Gastrocnemius medialis (tissue), 4 donors: ENCODE results near the gene ARHGEF10L. TPM values are rescaled to one million over a fixed set of nuclear protein-coding genes. Genes with fewer than 3 reads are reported as not detected.

Experiments
- ATAC-seq, 2 donors: fragments of 150-250 bp; one replicate each; pipeline ENCODE4 v1.9.1; 2016
- DNase-seq, 2 donors: peaks; one replicate each; pipeline ENCODE4 v3.0.0-alpha.2; 2019
- H3K27ac ChIP-seq, 4 donors: fragments of 200-600 bp; sonication (generic); 1 replicate in 1 of 4; 2 replicates in 3 of 4; pipeline ENCODE4 v1.5.1; 2016 to 2018; ENCODE audit warnings: mild to moderate bottlenecking in 2 of 4, moderate library complexity in 1 of 4
- H3K27me3 ChIP-seq, 3 donors: fragments of 200-600 bp; sonication (generic) in 2 of 3; 1 replicate in 1 of 3; 2 replicates in 2 of 3; pipeline versions ENCODE4 v1.5.1 to v1.6.0; 2016 to 2019; ENCODE audit warnings: mild to moderate bottlenecking in 1 of 3, moderate library complexity in 1 of 3
- H3K36me3 ChIP-seq, 2 donors: fragments of 200-600 bp; sonication (generic) in 1 of 2; one replicate each; pipeline ENCODE4 v1.5.1; 2017 to 2018
- H3K4me1 ChIP-seq, 2 donors: fragments of 200-600 bp; sonication (generic) in 1 of 2; one replicate each; pipeline ENCODE4 v1.5.1; 2016 to 2017; ENCODE audit warnings: mild to moderate bottlenecking in 2 of 2
- H3K4me3 ChIP-seq, 4 donors: fragments of 200-600 bp; sonication (generic) in 3 of 4; 1 replicate in 1 of 4; 2 replicates in 3 of 4; pipeline ENCODE4 v1.5.1; 2016 to 2019; ENCODE audit warnings: mild to moderate bottlenecking in 2 of 4
- H3K9me3 ChIP-seq, 3 donors: fragments of 200-600 bp; sonication (generic) in 2 of 3; 1 replicate in 1 of 3; 2 replicates in 2 of 3; pipeline ENCODE4 v1.5.1; 2016 to 2019
- POLR2A ChIP-seq, 2 donors: fragments of 450-650 bp; IDR thresholded peaks; one replicate each; pipeline ENCODE4 v1.6.1; 2017; ENCODE audit warnings: antibody characterized with exemption in 2 of 2, mild to moderate bottlenecking in 2 of 2, moderate library complexity in 2 of 2
- in situ Hi-C, 4 donors: fragments of 200-750 bp; cut with MboI; loops; one replicate each; pipeline versions ENCODE4 v1.15.0 to v1.8.0; 2017; ENCODE audit warnings: low sequenced_read_pairs in 4 of 4
- intact Hi-C: fragments of 100-400 bp; cut with DNase I; formaldehyde crosslinking; loops from one replicate; pipeline ENCODE4 v1.15.1; 2023; ENCODE audit warnings: low total_unique reads
- total RNA-seq, 4 donors: library from RNA; depleted of rRNA; stranded (reverse); fragments of >200 nt; gene quantifications; one replicate each; pipeline versions ENCODE4 v1.1.0 to v1.2.3, GENCODE V29; 2016
- TF ChIP-seq, protein P1 (sequence below), 5 experiments: fragments of 450-650 bp in 3 of 5; fragments of 200-600 bp in 2 of 5; sonication (generic) in 2 of 5; IDR thresholded peaks in 4 of 5; conservative IDR thresholded peaks in 1 of 5; 1 replicate in 4 of 5; 2 replicates in 1 of 5; pipeline ENCODE4 v1.5.1; 2016 to 2019; ENCODE audit warnings: antibody characterized with exemption in 5 of 5, mild to moderate bottlenecking in 3 of 5, moderate library complexity in 3 of 5

Gene ARHGEF10L
- total RNA-seq, 4 donors from 2014 or later, result 21.2 to 111 (median 73.8) TPM

DNA sequence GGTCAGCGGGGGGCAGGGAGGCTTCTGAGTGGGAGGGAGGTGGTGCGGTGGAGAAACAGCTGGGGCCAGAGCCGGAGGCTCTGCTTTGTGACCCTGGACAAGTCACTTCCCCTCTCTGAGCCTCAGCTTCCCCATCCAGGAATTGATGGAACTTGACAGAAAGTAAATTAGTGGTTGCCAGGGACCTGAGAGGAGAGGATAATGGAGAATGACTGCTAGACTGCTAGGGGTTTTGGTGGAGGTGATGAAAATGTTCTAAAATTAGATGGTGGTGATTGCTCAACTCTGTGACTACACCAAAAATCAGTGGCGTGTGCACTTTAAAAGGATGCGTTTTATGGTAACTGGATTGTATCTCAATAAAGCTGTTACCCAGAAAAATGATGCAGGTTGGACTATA is 100.9 kb downstream of the ARHGEF10L start:
- peak overlapping the region in 2 of 4 donors; percentile 28 to 42 for H3K27ac ChIP-seq
- no peak for ATAC-seq
- in situ Hi-C loops, result no loop called here
- intact Hi-C loops, result no loop called here
- no peaks in the 10 kb centered on the region for H3K4me1 ChIP-seq
- H3K4me3 ChIP-seq, result no peak overlapping the region
- H3K27me3 ChIP-seq, result no peaks in the 10 kb centered on the region
- TF ChIP-seq, protein P1, sequence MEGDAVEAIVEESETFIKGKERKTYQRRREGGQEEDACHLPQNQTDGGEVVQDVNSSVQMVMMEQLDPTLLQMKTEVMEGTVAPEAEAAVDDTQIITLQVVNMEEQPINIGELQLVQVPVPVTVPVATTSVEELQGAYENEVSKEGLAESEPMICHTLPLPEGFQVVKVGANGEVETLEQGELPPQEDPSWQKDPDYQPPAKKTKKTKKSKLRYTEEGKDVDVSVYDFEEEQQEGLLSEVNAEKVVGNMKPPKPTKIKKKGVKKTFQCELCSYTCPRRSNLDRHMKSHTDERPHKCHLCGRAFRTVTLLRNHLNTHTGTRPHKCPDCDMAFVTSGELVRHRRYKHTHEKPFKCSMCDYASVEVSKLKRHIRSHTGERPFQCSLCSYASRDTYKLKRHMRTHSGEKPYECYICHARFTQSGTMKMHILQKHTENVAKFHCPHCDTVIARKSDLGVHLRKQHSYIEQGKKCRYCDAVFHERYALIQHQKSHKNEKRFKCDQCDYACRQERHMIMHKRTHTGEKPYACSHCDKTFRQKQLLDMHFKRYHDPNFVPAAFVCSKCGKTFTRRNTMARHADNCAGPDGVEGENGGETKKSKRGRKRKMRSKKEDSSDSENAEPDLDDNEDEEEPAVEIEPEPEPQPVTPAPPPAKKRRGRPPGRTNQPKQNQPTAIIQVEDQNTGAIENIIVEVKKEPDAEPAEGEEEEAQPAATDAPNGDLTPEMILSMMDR (IDR thresholded peaks at IDR 0.05 in 4 of 5, conservative IDR thresholded peaks at IDR 0.05 in 1 of 5), result no peak
- TF ChIP-seq POLR2A (IDR thresholded peaks at IDR 0.05), result no peak
- no peaks in the 10 kb centered on the region for H3K9me3 ChIP-seq
- DNase-seq, result no peak
- peaks cover 0 to 74% of the 10 kb centered on the region in 2 donors for H3K36me3 ChIP-seq

DNA sequence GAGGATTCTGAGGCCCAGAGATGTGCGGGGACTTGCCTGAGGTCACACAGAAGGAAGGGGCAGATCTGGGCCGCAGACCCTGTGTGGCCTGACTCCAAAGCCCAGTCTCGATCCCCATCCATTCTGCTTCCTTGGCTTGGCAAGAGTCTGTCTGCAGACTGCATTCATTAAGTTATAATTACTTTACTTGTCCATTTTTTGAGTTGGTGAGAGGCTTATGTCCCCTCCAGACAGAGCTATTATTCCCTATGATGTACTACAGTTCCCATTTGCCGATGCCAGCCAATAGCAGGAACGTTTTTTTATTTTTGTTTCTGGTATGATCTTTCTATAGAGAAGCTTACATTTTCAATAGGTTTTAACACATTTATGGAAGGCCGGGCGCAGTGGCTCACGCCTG is 101.5 kb downstream of the ARHGEF10L start:
- Histone ChIP-seq H3K36me3 (peaks cover 0 to 68% of the 10 kb centered on the region in 2 donors), H3K4me3 (no peak overlapping the region), H3K27ac (no peak overlapping the region), H3K9me3 (no peaks in the 10 kb centered on the region), H3K27me3 (no peaks in the 10 kb centered on the region), H3K4me1 (no peaks in the 10 kb centered on the region)
- DNase-seq, result no peak
- ATAC-seq, result no peak
- intact Hi-C loops, result no loop called here
- in situ Hi-C loops, result no loop called here
- TF ChIP-seq, protein P1 (IDR thresholded peaks at IDR 0.05 in 4 of 5, conservative IDR thresholded peaks at IDR 0.05 in 1 of 5), result no peak
- TF ChIP-seq POLR2A (IDR thresholded peaks at IDR 0.05), result no peak

DNA sequence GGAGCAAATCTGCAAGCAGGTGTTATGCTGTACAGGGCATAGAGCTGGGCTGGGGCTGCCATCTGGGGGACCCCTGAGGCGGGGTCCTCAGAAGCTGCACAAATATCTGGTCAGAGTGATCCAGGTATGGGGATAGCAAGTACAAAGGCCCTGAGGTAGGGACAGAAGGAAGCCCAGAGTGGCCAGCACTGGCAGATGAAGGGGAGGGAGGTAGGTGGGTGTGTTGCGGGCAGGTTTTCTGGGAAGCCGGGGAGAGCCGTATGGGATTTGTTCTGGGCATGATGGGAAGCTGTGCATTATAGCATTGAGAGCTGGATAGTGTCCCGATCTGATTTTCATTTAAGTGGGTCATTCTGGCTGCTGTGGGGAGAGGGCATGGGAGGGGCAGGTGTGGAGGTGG is 102.7 kb downstream of the ARHGEF10L start:
- in situ Hi-C loops, result no loop called here
- H3K36me3 ChIP-seq, result peaks cover 0 to 56% of the 10 kb centered on the region in 2 donors
- no peaks in the 10 kb centered on the region for H3K27me3 ChIP-seq
- intact Hi-C loops, result no loop called here
- no peak for TF ChIP-seq POLR2A (IDR thresholded peaks at IDR 0.05)
- TF ChIP-seq, protein P1 (IDR thresholded peaks at IDR 0.05 in 4 of 5, conservative IDR thresholded peaks at IDR 0.05 in 1 of 5), result no peak
- no peaks in the 10 kb centered on the region for H3K4me1 ChIP-seq
- no peak overlapping the region for H3K4me3 ChIP-seq
- no peak for ATAC-seq
- no peaks in the 10 kb centered on the region for H3K9me3 ChIP-seq
- H3K27ac ChIP-seq, result no peak overlapping the region
- DNase-seq, result no peak

DNA sequence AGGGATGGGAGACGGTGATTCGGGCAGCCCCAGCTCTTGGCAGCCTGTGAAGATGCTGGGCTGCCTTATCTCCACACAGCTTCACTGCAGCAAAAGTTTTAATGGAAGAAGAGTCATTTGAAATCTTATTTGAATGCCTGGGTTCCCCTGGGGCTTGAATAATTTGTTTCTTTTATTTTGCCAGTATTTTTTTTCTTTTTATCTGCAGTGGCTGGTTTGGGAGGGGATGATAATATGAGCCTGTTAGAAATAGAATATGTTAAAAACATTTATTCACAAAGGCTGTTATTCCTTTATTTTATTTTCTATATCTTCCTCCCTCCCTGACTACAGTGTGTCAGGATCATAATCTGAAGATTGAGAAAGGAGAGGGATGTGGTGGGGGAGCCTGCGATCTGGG is 103.4 kb downstream of the ARHGEF10L start:
- ATAC-seq, result no peak
- Histone ChIP-seq H3K9me3 (no peaks in the 10 kb centered on the region), H3K4me3 (no peak overlapping the region), H3K27ac (peak overlapping the region in 1 of 4 donors; percentile 14), H3K36me3 (peaks cover 0 to 48% of the 10 kb centered on the region in 2 donors), H3K4me1 (no peaks in the 10 kb centered on the region), H3K27me3 (no peaks in the 10 kb centered on the region)
- in situ Hi-C loops, result no loop called here
- TF ChIP-seq POLR2A (IDR thresholded peaks at IDR 0.05), result no peak
- TF ChIP-seq, protein P1 (IDR thresholded peaks at IDR 0.05 in 4 of 5, conservative IDR thresholded peaks at IDR 0.05 in 1 of 5), result no peak
- no peak for DNase-seq
- intact Hi-C loops, result no loop called here
